Measurements from ENCODE around the gene BHLHE23.

GRCh38 chr20:63024573-63025392, 18.0 kb upstream of the BHLHE23 start:
- no peak for TF ChIP-seq CTCF (IDR thresholded peaks at IDR 0.05)
- TF ChIP-seq EZH2 (IDR thresholded peaks at IDR 0.05), result no peak
- no peak for TF ChIP-seq EZH2phosphoT487 (IDR thresholded peaks at IDR 0.05)
